Measurements from ENCODE around the gene TNFRSF9. TPM values are rescaled to one million over a fixed set of nuclear protein-coding genes. Genes with fewer than 3 reads are reported as not detected.

Gene TNFRSF9
- polyA plus RNA-seq, 1 of the 3 experiments (the other 2 are of a cell fraction): 2.9 TPM

DNA sequence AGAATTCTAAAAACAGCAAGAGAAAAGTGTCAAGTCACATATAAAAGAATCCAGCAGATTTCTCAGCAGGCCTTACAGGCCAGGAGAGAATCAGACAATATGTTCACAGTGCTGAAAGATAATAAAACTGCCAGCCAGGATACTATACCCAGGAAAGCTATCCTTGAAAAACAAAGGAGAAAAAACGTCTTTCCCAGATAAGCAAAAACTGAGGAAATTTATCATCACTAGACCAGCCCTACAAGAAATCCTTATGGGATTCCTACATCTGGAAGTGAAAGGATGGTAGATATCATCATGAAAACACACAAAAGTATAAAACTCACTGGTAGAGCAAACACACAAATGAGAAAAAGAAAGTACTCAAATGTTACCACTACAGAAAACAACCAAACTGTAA lies 62.6 kb downstream of the TNFRSF9 start:
- Histone ChIP-seq H3K9me3 (no peaks in the 10 kb centered on the region), H4K20me1 (ENCODE audit: insufficient read depth) (no peaks in the 10 kb centered on the region), H3K4me3 (ENCODE audit: low read depth in 2 of 2, low read length in 1 of 2) (no peak overlapping the region), H3K9me2 (no peaks in the 10 kb centered on the region), H3K27me3 (ENCODE audit: insufficient read depth) (no peaks in the 10 kb centered on the region), H3K4me1 (ENCODE audit: control insufficient read depth in 1 of 2, insufficient read depth in 2 of 2, low read depth in 1 of 2, low read length in 1 of 2) (no peaks in the 10 kb centered on the region), H2AFZ (ENCODE audit: low read depth) (no peak overlapping the region), H3K36me3 (replicated peaks in 1 of 2; ENCODE audit: control insufficient read depth in 1 of 2, insufficient read depth in 2 of 2, low read length in 1 of 2) (no peaks in the 10 kb centered on the region), H3F3A (replicated peaks; ENCODE audit: insufficient read depth) (no peaks in the 10 kb centered on the region), H3K79me2 (ENCODE audit: insufficient read depth) (no peaks in the 10 kb centered on the region), H3K27ac (ENCODE audit: low read depth in 2 of 2, low read length in 1 of 2) (no peak overlapping the region), H3K9ac (no peak overlapping the region), H3K4me2 (no peak overlapping the region)
- ChIA-PET CTCF (no interaction called here), POLR2A (no interaction called here)
- TF ChIP-seq YY1 (IDR thresholded peaks at IDR 0.05; ENCODE audit: low read depth) (no peak), GATA2 (CRISPR knock-in tag; IDR thresholded peaks at IDR 0.05) (no peak), TAF1 (IDR thresholded peaks at IDR 0.05; ENCODE audit: borderline replicate concordance, low read depth, low read length) (no peak), FOSL2 (IDR thresholded peaks at IDR 0.05; ENCODE audit: borderline replicate concordance, low read depth) (no peak), SMC3 (IDR thresholded peaks at IDR 0.05; ENCODE audit: low read depth, low read length) (no peak), FOXJ3 (CRISPR knock-in tag; IDR thresholded peaks at IDR 0.05) (no peak), RFX5 (IDR thresholded peaks at IDR 0.05; ENCODE audit: low read length) (no peak), POLR2AphosphoS5 (IDR thresholded peaks at IDR 0.05; ENCODE audit: low read depth, low read length) (no peak), TCF12 (IDR thresholded peaks at IDR 0.05) (no peak), RXRA (IDR thresholded peaks at IDR 0.05; ENCODE audit: borderline replicate concordance, low read depth) (no peak), FOXM1 (IDR thresholded peaks at IDR 0.05; ENCODE audit: low read depth) (no peak), ELF1 (IDR thresholded peaks at IDR 0.05) (no peak), RAD21 (IDR thresholded peaks at IDR 0.05; ENCODE audit: low read length) (no peak)
- TF ChIP-seq, protein P1, sequence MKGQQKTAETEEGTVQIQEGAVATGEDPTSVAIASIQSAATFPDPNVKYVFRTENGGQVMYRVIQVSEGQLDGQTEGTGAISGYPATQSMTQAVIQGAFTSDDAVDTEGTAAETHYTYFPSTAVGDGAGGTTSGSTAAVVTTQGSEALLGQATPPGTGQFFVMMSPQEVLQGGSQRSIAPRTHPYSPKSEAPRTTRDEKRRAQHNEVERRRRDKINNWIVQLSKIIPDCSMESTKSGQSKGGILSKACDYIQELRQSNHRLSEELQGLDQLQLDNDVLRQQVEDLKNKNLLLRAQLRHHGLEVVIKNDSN (IDR thresholded peaks at IDR 0.05; ENCODE audit: borderline replicate concordance, low read depth): no peak
- WGBS (ENCODE audit: low lambda C conversion rate): 15% methylated on average over 1 of the region's 1 CpG
- no peak for DNase-seq

DNA sequence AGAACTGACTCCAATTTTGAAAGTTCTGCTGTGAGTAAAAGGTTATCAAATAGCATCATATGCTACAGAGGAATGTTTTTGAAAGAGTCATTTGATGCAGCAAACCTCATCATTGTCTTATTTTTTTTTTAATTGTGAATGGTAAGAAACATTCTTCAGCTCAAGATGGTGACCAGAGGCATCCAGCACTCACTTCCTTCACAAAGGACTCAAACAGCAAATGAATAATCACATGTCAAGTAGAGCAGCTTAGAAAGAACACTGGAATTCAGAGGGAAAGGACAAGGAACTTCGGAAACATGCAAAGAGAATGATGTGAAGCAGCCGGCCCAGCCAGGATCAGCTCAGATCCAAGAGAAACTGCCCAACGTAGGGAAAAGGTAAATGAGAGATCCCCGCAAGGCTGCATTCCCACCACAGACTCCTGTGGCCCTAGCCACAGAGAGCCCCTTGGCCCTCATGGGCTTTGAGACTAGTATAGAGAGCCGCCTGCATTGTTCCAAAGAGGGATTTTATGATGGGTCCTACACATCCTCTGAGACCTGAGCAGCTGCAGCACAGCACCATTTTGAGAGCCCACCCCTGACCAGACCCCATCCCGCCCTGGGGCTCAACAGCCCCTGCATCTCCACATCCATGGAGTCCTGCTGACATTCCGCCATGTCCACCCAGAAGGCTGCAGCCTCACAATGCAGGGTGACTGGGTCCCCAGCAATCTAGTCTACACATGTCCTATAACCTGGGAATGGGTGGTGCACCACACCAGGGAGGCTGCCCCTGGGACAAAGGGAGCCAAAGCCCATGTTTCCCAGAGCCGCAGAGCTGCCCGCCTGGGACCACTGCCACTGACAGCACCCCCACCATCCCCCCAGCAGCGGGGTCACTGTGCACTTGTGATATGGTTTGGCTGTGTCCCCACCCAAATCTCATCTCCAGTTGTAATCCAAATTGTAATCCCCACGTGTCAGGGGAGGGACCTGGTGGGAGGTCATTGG lies 66.5 kb downstream of the TNFRSF9 start:
- Histone ChIP-seq H3K4me2 (no peak overlapping the region), H3K9me2 (no peaks in the 10 kb centered on the region), H3K79me2 (ENCODE audit: insufficient read depth) (no peaks in the 10 kb centered on the region), H3K36me3 (replicated peaks in 1 of 2; ENCODE audit: control insufficient read depth in 1 of 2, insufficient read depth in 2 of 2, low read length in 1 of 2) (no peaks in the 10 kb centered on the region), H4K20me1 (ENCODE audit: insufficient read depth) (no peaks in the 10 kb centered on the region), H3K9ac (no peak overlapping the region), H3K27me3 (ENCODE audit: insufficient read depth) (no peaks in the 10 kb centered on the region), H3K27ac (ENCODE audit: low read depth in 2 of 2, low read length in 1 of 2) (no peak overlapping the region), H2AFZ (ENCODE audit: low read depth) (no peak overlapping the region), H3K4me1 (ENCODE audit: control insufficient read depth in 1 of 2, insufficient read depth in 2 of 2, low read depth in 1 of 2, low read length in 1 of 2) (no peaks in the 10 kb centered on the region), H3K4me3 (ENCODE audit: low read depth in 2 of 2, low read length in 1 of 2) (no peak overlapping the region), H3K9me3 (no peaks in the 10 kb centered on the region), H3F3A (replicated peaks; ENCODE audit: insufficient read depth) (no peaks in the 10 kb centered on the region)
- WGBS (ENCODE audit: low lambda C conversion rate): 67% methylated on average over 10 of the region's 11 CpGs
- no peak for DNase-seq
- CTCF ChIA-PET: no interaction called here
- TF ChIP-seq YY1 (IDR thresholded peaks at IDR 0.05; ENCODE audit: low read depth) (no peak), MEF2A (IDR thresholded peaks at IDR 0.05; ENCODE audit: borderline replicate concordance, low read depth) (no peak), FOXJ3 (CRISPR knock-in tag; IDR thresholded peaks at IDR 0.05) (no peak), RFX5 (IDR thresholded peaks at IDR 0.05; ENCODE audit: low read length) (no peak), CHD2 (IDR thresholded peaks at IDR 0.05; ENCODE audit: low read length, partially characterized antibody) (no peak), SIN3A (IDR thresholded peaks at IDR 0.05; ENCODE audit: borderline replicate concordance, low read depth, low read length) (no peak)
- TF ChIP-seq, protein P2, sequence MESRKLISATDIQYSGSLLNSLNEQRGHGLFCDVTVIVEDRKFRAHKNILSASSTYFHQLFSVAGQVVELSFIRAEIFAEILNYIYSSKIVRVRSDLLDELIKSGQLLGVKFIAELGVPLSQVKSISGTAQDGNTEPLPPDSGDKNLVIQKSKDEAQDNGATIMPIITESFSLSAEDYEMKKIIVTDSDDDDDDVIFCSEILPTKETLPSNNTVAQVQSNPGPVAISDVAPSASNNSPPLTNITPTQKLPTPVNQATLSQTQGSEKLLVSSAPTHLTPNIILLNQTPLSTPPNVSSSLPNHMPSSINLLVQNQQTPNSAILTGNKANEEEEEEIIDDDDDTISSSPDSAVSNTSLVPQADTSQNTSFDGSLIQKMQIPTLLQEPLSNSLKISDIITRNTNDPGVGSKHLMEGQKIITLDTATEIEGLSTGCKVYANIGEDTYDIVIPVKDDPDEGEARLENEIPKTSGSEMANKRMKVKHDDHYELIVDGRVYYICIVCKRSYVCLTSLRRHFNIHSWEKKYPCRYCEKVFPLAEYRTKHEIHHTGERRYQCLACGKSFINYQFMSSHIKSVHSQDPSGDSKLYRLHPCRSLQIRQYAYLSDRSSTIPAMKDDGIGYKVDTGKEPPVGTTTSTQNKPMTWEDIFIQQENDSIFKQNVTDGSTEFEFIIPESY (IDR thresholded peaks at IDR 0.05; ENCODE audit: borderline replicate concordance, low read depth): no peak
- TF ChIP-seq, protein P3, sequence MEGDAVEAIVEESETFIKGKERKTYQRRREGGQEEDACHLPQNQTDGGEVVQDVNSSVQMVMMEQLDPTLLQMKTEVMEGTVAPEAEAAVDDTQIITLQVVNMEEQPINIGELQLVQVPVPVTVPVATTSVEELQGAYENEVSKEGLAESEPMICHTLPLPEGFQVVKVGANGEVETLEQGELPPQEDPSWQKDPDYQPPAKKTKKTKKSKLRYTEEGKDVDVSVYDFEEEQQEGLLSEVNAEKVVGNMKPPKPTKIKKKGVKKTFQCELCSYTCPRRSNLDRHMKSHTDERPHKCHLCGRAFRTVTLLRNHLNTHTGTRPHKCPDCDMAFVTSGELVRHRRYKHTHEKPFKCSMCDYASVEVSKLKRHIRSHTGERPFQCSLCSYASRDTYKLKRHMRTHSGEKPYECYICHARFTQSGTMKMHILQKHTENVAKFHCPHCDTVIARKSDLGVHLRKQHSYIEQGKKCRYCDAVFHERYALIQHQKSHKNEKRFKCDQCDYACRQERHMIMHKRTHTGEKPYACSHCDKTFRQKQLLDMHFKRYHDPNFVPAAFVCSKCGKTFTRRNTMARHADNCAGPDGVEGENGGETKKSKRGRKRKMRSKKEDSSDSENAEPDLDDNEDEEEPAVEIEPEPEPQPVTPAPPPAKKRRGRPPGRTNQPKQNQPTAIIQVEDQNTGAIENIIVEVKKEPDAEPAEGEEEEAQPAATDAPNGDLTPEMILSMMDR (IDR thresholded peaks at IDR 0.05): no peak
- POLR2A ChIA-PET: no interaction called here
